H1 (cell line): ENCODE results near the gene FGGY. TPM values are rescaled to one million over a fixed set of nuclear protein-coding genes. Genes with fewer than 3 reads are reported as not detected.

ENCODE experiments used
- CTCF ChIA-PET: fragments of 300-600 bp; sonication (Branson Sonifier 250); formaldehyde crosslinking; loops from one replicate; lab custom pipeline; 2021; ENCODE audit not compliant: partially characterized antibody; lab: Charles Lee
- POLR2A ChIA-PET: fragments of 300-600 bp; sonication (Branson Sonifier 250); formaldehyde crosslinking; loops from one replicate; lab custom pipeline; 2021; ENCODE audit warnings: inconsistent platforms; ENCODE audit not compliant: partially characterized antibody; lab: Charles Lee
- DNase-seq, 2 experiments: peaks; one replicate each; pipeline versions ENCODE4 v3.0.0 to v3.0.0-alpha.2; 2010 to 2022; ENCODE audit warnings: low spot score in 2 of 2, low read depth in 1 of 2, mixed read lengths in 1 of 2
- FAIRE-seq: peaks from 2 replicates; lab custom pipeline; 2011; peaks lifted over from hg19 to GRCh38; lab: Jason Lieb, UNC
- H2AFZ ChIP-seq: 2 replicates; pipeline ENCODE4 v1.8.1; 2012; ENCODE audit warnings: low read length, inconsistent platforms
- H2AK5ac ChIP-seq: 2 replicates; pipeline ENCODE4 v1.6.1; 2013; ENCODE audit warnings: low read depth, low read length
- H2BK120ac ChIP-seq: replicated peaks from 2 replicates; pipeline ENCODE3; 2013; ENCODE audit warnings: low read depth, low read length, inconsistent platforms
- H2BK12ac ChIP-seq: 2 replicates; pipeline ENCODE4 v1.6.1; 2013; ENCODE audit warnings: low read depth, low read length
- H2BK15ac ChIP-seq: 2 replicates; pipeline ENCODE4 v1.6.1; 2013; ENCODE audit warnings: low read length
- H2BK20ac ChIP-seq: 2 replicates; pipeline ENCODE4 v1.6.1; 2013; ENCODE audit warnings: low read length
- H2BK5ac ChIP-seq: 2 replicates; pipeline ENCODE4 v1.6.1; 2013; ENCODE audit warnings: low read depth, low read length
- H3K14ac ChIP-seq: 2 replicates; pipeline ENCODE4 v1.6.1; 2013; ENCODE audit warnings: inconsistent platforms; ENCODE audit not compliant: insufficient read length
- H3K18ac ChIP-seq: 2 replicates; pipeline ENCODE4 v1.6.1; 2013; ENCODE audit warnings: low read length; ENCODE audit errors: extremely low read depth
- H3K23ac ChIP-seq: 2 replicates; pipeline ENCODE4 v1.6.1; 2013; ENCODE audit warnings: inconsistent platforms; ENCODE audit not compliant: insufficient read length
- H3K23me2 ChIP-seq: 2 replicates; pipeline ENCODE4 v1.6.1; 2013; ENCODE audit warnings: low read depth, low read length
- H3K27ac ChIP-seq: 2 replicates; pipeline ENCODE4 v1.6.1; 2011; ENCODE audit warnings: low read depth, low read length, inconsistent platforms
- H3K27me3 ChIP-seq, 4 experiments: replicated peaks in 1 of 4; 1 replicate in 1 of 4; 2 replicates in 3 of 4; pipeline versions ENCODE4 v1.6.1 to v1.8.1; 2011 to 2013; ENCODE audit warnings: low read length in 3 of 4, mild to moderate bottlenecking in 3 of 4, inconsistent platforms in 2 of 4, mixed read lengths in 2 of 4, moderate library complexity in 1 of 4; ENCODE audit not compliant: control insufficient read depth in 3 of 4, insufficient read depth in 3 of 4; ENCODE audit errors: extremely low read depth in 1 of 4
- H3K36me3 ChIP-seq, 4 experiments: 2 replicates each; pipeline versions ENCODE4 v1.6.1 to v1.8.1; 2011 to 2013; ENCODE audit warnings: mild to moderate bottlenecking in 4 of 4, low read length in 3 of 4, moderate library complexity in 2 of 4, control low read depth in 1 of 4, inconsistent platforms in 1 of 4; ENCODE audit not compliant: insufficient read depth in 4 of 4, control insufficient read depth in 2 of 4
- H3K4ac ChIP-seq: replicated peaks from 2 replicates; pipeline ENCODE3; 2013; ENCODE audit warnings: low read length, low read depth, mixed read lengths, inconsistent platforms; ENCODE audit not compliant: insufficient read length
- H3K4me1 ChIP-seq, 4 experiments: replicated peaks in 1 of 4; 1 replicate in 1 of 4; 2 replicates in 3 of 4; pipeline versions ENCODE4 v1.6.1 to v1.8.1; 2011 to 2013; ENCODE audit warnings: low read length in 3 of 4, inconsistent platforms in 2 of 4, mixed read lengths in 1 of 4; ENCODE audit not compliant: insufficient read depth in 4 of 4, control insufficient read depth in 3 of 4
- H3K4me2 ChIP-seq, 2 experiments: 2 replicates each; pipeline versions ENCODE4 v1.6.1 to v1.8.1; 2011 to 2013; ENCODE audit warnings: low read depth in 2 of 2, low read length in 2 of 2, control low read depth in 1 of 2, inconsistent platforms in 1 of 2, mild to moderate bottlenecking in 1 of 2; ENCODE audit not compliant: insufficient read depth in 1 of 2
- H3K4me3 ChIP-seq, 4 experiments: fragments of 200-600, 300-600 bp in 1 of 4; sonication (generic), shearing (Covaris generic), sonication (Bioruptor Twin) in 1 of 4; 2 replicates each; pipeline versions ENCODE4 v1.5.1 to v1.8.1; 2011 to 2016; ENCODE audit warnings: low read length in 4 of 4, low read depth in 3 of 4, control low read depth in 2 of 4, inconsistent platforms in 2 of 4, mild to moderate bottlenecking in 2 of 4, mixed read lengths in 1 of 4, moderate library complexity in 1 of 4; ENCODE audit not compliant: insufficient read depth in 2 of 4; ENCODE audit errors: extremely low read depth in 1 of 4
- H3K56ac ChIP-seq: replicated peaks from 2 replicates; pipeline ENCODE3; 2013; ENCODE audit warnings: low read depth, mild to moderate bottlenecking, mixed read lengths, low read length, inconsistent platforms; ENCODE audit not compliant: insufficient read length
- H3K79me1 ChIP-seq: 2 replicates; pipeline ENCODE4 v1.6.1; 2013; ENCODE audit warnings: low read depth, low read length, control low read depth
- H3K79me2 ChIP-seq, 2 experiments: 2 replicates each; pipeline versions ENCODE4 v1.6.1 to v1.8.1; 2012 to 2013; ENCODE audit warnings: low read length in 2 of 2, mild to moderate bottlenecking in 2 of 2, inconsistent platforms in 1 of 2; ENCODE audit not compliant: insufficient read depth in 2 of 2, control insufficient read depth in 1 of 2
- H3K9ac ChIP-seq, 4 experiments: replicated peaks in 1 of 4; 1 replicate in 1 of 4; 2 replicates in 3 of 4; pipeline versions ENCODE4 v1.6.1 to v1.8.1; 2011 to 2013; ENCODE audit warnings: low read depth in 3 of 4, low read length in 3 of 4, control low read depth in 2 of 4, mild to moderate bottlenecking in 2 of 4, moderate library complexity in 2 of 4, inconsistent platforms in 1 of 4; ENCODE audit errors: extremely low read depth in 1 of 4
- H3K9me3 ChIP-seq, 2 experiments: 2 replicates each; pipeline versions ENCODE4 v1.6.1 to v1.8.1; 2012 to 2013; ENCODE audit warnings: mild to moderate bottlenecking in 2 of 2, moderate library complexity in 2 of 2, control low read depth in 1 of 2, inconsistent platforms in 1 of 2, low read depth in 1 of 2, low read length in 1 of 2, mixed read lengths in 1 of 2; ENCODE audit not compliant: insufficient read depth in 2 of 2
- H4K20me1 ChIP-seq, 2 experiments: replicated peaks in 1 of 2; 2 replicates each; pipeline versions ENCODE3 to v1.8.1; 2011 to 2013; ENCODE audit warnings: inconsistent platforms in 2 of 2, low read length in 2 of 2, mild to moderate bottlenecking in 1 of 2; ENCODE audit not compliant: insufficient read depth in 2 of 2, control insufficient read depth in 1 of 2
- H4K5ac ChIP-seq: 2 replicates; pipeline ENCODE4 v1.6.1; 2013; ENCODE audit warnings: low read length, low read depth, mixed read lengths, inconsistent platforms; ENCODE audit not compliant: insufficient read length
- H4K8ac ChIP-seq: 2 replicates; pipeline ENCODE4 v1.8.0; 2013; ENCODE audit warnings: mild to moderate bottlenecking, moderate library complexity, low read length, inconsistent platforms; ENCODE audit not compliant: insufficient read depth; ENCODE audit errors: extremely low read depth
- H4K91ac ChIP-seq: replicated peaks from 2 replicates; pipeline ENCODE3; 2013; ENCODE audit warnings: low read length, mixed read lengths, inconsistent platforms; ENCODE audit not compliant: insufficient read length
- JUND ChIP-seq: IDR thresholded peaks from 2 replicates; pipeline ENCODE4 v1.6.1; 2011; ENCODE audit warnings: mild to moderate bottlenecking, improper control_type of control experiment, low read length
- RFX5 ChIP-seq: IDR thresholded peaks from 2 replicates; pipeline ENCODE4 v1.6.1; 2011; ENCODE audit warnings: low read depth, low read length, improper control_type of control experiment, borderline replicate concordance
- RXRA ChIP-seq: IDR thresholded peaks from 2 replicates; pipeline ENCODE4 v1.6.1; 2011; ENCODE audit warnings: low read depth, mild to moderate bottlenecking, low read length, moderate library complexity; ENCODE audit not compliant: insufficient read depth
- SIRT6 ChIP-seq: IDR thresholded peaks from one replicate; pipeline ENCODE4 v1.7.1; 2012; ENCODE audit warnings: low read length, inconsistent platforms
- SIX5 ChIP-seq: IDR thresholded peaks from 2 replicates; pipeline ENCODE4 v1.6.1; 2011; ENCODE audit warnings: mild to moderate bottlenecking, low read depth, low read length
- SRF ChIP-seq: IDR thresholded peaks from 2 replicates; pipeline ENCODE4 v1.6.1; 2011; ENCODE audit warnings: mild to moderate bottlenecking, low read depth, low read length, moderate library complexity
- TBP ChIP-seq: IDR thresholded peaks from 2 replicates; pipeline ENCODE4 v1.6.1; 2011; ENCODE audit warnings: low read depth, low read length, improper control_type of control experiment
- YY1 ChIP-seq: IDR thresholded peaks from 2 replicates; pipeline ENCODE4 v1.6.1; 2011; ENCODE audit warnings: low read depth, mild to moderate bottlenecking, low read length
- polyA plus RNA-seq, 7 experiments: library from polyadenylated mRNA; depleted of rRNA in 3 of 7; stranded (reverse) in 5 of 7; unstranded in 2 of 7; fragments of >200 nt in 5 of 7; fragments of 200-250 nt in 2 of 7; gene quantifications; 1 replicate in 5 of 7; 2 replicates in 1 of 7; 4 replicates in 1 of 7; pipeline versions ENCODE4 v1.2.1 to v1.2.3, GENCODE V29; 2011 to 2013; ENCODE audit warnings: missing spikeins in 2 of 7, mixed read lengths in 2 of 7
- total RNA-seq: library from RNA; stranded (reverse); fragmentation: NEBNext Ultra II Directional; extraction: Animal tissue kit (Norgen Biotek cat#: 25700); gene quantifications from 2 replicates; pipeline ENCODE4 v1.2.1, GENCODE V29; 2021

FGGY gene
- total and polyA plus RNA-seq, 2 of the 8 experiments (the other 6 are each of a cell fraction or from before 2014, with no cell fraction given), result 10.3 to 12.5 TPM

DNA sequence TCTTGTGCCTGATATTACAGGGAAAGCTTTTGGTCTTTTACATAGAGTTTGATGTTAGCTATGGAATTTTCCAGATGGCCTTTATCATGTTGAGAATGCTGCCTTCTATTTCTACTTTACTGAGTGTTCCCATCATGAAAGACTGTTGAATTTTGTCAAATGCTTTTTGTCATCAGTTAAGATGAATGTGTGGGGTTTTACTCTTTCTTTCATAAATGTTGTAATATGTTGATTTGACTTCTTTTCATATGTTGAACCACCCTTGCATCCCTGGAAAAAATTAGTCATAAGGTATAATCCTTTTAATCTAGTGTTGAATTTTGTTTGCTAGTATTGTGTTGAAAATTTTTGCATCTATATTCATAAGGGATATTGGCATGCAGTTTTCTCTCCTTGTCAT is 501.7 kb downstream of the FGGY start:
- H3K9me3 ChIP-seq, result no peaks in the 10 kb centered on the region
- FAIRE-seq, result no peak
- no peak for DNase-seq
- no peak overlapping the region for H2AK5ac ChIP-seq
- no peak overlapping the region for H2BK20ac ChIP-seq
- H3K23ac ChIP-seq, result no peak overlapping the region
- H3K14ac ChIP-seq, result no peak overlapping the region
- no peak overlapping the region for H3K56ac ChIP-seq
- H2BK15ac ChIP-seq, result no peak overlapping the region
- H3K9ac ChIP-seq, result no peak overlapping the region
- H3K4ac ChIP-seq, result no peak overlapping the region
- no peak overlapping the region for H3K4me2 ChIP-seq
- no peak overlapping the region for H3K27ac ChIP-seq
- H4K5ac ChIP-seq, result no peak overlapping the region
- H2BK5ac ChIP-seq, result no peak overlapping the region
- H3K18ac ChIP-seq, result no peak overlapping the region
- H3K36me3 ChIP-seq, result no peaks in the 10 kb centered on the region
- CTCF ChIA-PET, result interaction anchor here (0.8 to 1.2 kb wide), 2 partner anchors 14 to 20 kb away, joined by 3 read pairs; no protein-coding TSS in a partner anchor
- no peaks in the 10 kb centered on the region for H3K23me2 ChIP-seq
- no peak overlapping the region for H4K8ac ChIP-seq
- no peaks in the 10 kb centered on the region for H3K4me1 ChIP-seq
- POLR2A ChIA-PET, result interaction anchor here (0.7 kb wide), 1 partner anchor 26 kb away, joined by 3 read pairs; no protein-coding TSS in a partner anchor
- H4K91ac ChIP-seq, result no peak overlapping the region
- TF ChIP-seq TBP, result no peak
- TF ChIP-seq SRF, result no peak
- TF ChIP-seq SIX5, result no peak
- no peak for TF ChIP-seq YY1
- no peak for TF ChIP-seq RFX5
- no peak for TF ChIP-seq RXRA
- no peak for TF ChIP-seq JUND
- no peak for TF ChIP-seq SIRT6
- TF ChIP-seq, all 59 proteins: peak for 0
- no peak overlapping the region for H3K4me3 ChIP-seq
- no peak overlapping the region for H2AFZ ChIP-seq
- H4K20me1 ChIP-seq, result no peaks in the 10 kb centered on the region
- H3K27me3 ChIP-seq, result no peaks in the 10 kb centered on the region
- H2BK120ac ChIP-seq, result no peak overlapping the region
- H3K79me1 ChIP-seq, result no peaks in the 10 kb centered on the region
- H2BK12ac ChIP-seq, result no peak overlapping the region
- no peaks in the 10 kb centered on the region for H3K79me2 ChIP-seq
